NCI-H2196 (cell line): ENCODE measurements around the gene RAP1GAP.

Source experiments
- DNase-seq: peaks from one replicate; lab custom pipeline; 2025; ENCODE audit not compliant: unreplicated experiment; lab: John Stamatoyannopoulos, UW

Gene RAP1GAP

GRCh38 chr1:21553116-21553926 is 115.8 kb downstream of the RAP1GAP start:
- DNase-seq, result no peak

- no peak for DNase-seq
Observed at GRCh38 chr1:21552715-21553114, 116.4 kb downstream of the RAP1GAP start.

GRCh38 chr1:21550866-21551475 is 118.2 kb downstream of the RAP1GAP start:
- no peak for DNase-seq

GRCh38 chr1:21550097-21550496 is 119.1 kb downstream of the RAP1GAP start:
- DNase-seq, result no peak

GRCh38 chr1:21547876-21548275 is 121.3 kb downstream of the RAP1GAP start:
- DNase-seq, result no peak
